Lower leg skin (tissue), 3 donors: Measurements from ENCODE around the gene LINS1.

Source experiments
- CTCF ChIP-seq, 3 donors: fragments of 450-650 bp; IDR thresholded peaks; one replicate each; pipeline ENCODE4 v1.5.1; 2016; ENCODE audit warnings: antibody characterized with exemption in 3 of 3, mild to moderate bottlenecking in 3 of 3, moderate library complexity in 2 of 3
- POLR2A ChIP-seq, 2 donors: fragments of 450-650 bp; IDR thresholded peaks; one replicate each; pipeline ENCODE4 v1.6.1; 2016 to 2017; ENCODE audit warnings: antibody characterized with exemption in 2 of 2, mild to moderate bottlenecking in 1 of 2, moderate library complexity in 1 of 2

- TF ChIP-seq CTCF (IDR thresholded peaks at IDR 0.05) (no peak), POLR2A (IDR thresholded peaks at IDR 0.05) (no peak)
Measured at GRCh38 chr15:100524326-100524725, 77.7 kb downstream of the LINS1 start.
